IPS-18a (cell line): ENCODE measurements around the gene PIP5K1B.

Experiments
- H3K27ac ChIP-seq: one replicate; pipeline ENCODE4 v1.5.1; 2013; ENCODE audit warnings: low read length
- H3K27me3 ChIP-seq: one replicate; pipeline ENCODE4 v1.6.1; 2013; ENCODE audit warnings: mild to moderate bottlenecking, low read length; ENCODE audit not compliant: control insufficient read depth, insufficient read depth
- H3K36me3 ChIP-seq: one replicate; pipeline ENCODE4 v1.6.1; 2013; ENCODE audit warnings: low read depth, low read length; ENCODE audit not compliant: control insufficient read depth
- H3K4me1 ChIP-seq: one replicate; pipeline ENCODE4 v1.6.1; 2013; ENCODE audit warnings: low read depth, low read length; ENCODE audit not compliant: control insufficient read depth
- H3K4me3 ChIP-seq: one replicate; pipeline ENCODE4 v1.5.1; 2013; ENCODE audit warnings: low read length
- H3K9ac ChIP-seq: one replicate; pipeline ENCODE4 v1.6.1; 2013; ENCODE audit warnings: mild to moderate bottlenecking, low read length, moderate library complexity
- H3K9me3 ChIP-seq: one replicate; pipeline ENCODE4 v1.6.1; 2013; ENCODE audit warnings: low read depth, low read length; ENCODE audit not compliant: control insufficient read depth

PIP5K1B gene

DNA sequence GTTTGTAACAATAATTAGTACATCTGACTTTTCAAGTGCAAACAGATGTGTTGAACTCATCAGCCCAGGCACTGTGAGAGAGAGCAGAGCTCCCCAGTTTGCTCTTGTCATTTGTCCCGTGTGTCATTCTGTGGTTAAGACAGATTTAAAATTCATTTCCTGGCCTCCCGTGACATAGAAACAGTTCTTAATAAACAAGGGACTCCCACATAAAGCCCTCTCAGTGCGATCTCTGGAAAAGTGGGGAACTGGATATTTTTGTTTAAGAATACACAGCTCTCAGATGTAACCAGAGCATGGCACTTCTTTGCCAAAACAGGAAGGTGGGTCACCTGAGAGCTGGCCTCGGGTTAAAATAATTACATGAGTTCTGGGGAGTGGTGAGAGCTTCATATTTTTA lies 250.3 kb downstream of the PIP5K1B start:
- no peak overlapping the region for H3K4me3 ChIP-seq
- H3K27ac ChIP-seq, result no peak overlapping the region
- H3K9me3 ChIP-seq, result no peaks in the 10 kb centered on the region
- H3K9ac ChIP-seq, result no peak overlapping the region
- H3K27me3 ChIP-seq, result no peaks in the 10 kb centered on the region
- H3K4me1 ChIP-seq, result peaks cover 18% of the 10 kb centered on the region
- no peaks in the 10 kb centered on the region for H3K36me3 ChIP-seq

DNA sequence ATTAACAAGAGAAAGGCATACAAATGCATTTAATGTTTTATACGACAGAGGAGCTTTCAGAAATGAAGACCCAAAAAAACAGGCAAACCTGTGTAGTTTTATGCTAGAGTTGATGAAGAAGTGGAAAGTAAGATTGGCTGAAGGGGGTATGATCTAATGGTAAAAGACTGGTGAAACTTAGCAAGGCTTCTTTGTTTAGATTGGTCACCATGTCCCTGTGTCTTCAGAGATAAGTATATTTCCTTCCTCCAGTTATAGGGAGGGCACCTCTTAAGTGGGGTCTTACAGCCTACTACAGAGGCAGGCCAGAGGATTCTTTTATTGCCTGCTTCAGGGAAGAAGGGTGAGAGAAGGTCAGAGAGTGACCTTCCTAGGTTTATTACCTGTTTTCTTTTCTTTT lies 252.4 kb downstream of the PIP5K1B start:
- Histone ChIP-seq H3K4me3 (no peak overlapping the region), H3K27ac (no peak overlapping the region), H3K9ac (no peak overlapping the region), H3K4me1 (no peaks in the 10 kb centered on the region), H3K36me3 (no peaks in the 10 kb centered on the region), H3K27me3 (no peaks in the 10 kb centered on the region), H3K9me3 (no peaks in the 10 kb centered on the region)

DNA sequence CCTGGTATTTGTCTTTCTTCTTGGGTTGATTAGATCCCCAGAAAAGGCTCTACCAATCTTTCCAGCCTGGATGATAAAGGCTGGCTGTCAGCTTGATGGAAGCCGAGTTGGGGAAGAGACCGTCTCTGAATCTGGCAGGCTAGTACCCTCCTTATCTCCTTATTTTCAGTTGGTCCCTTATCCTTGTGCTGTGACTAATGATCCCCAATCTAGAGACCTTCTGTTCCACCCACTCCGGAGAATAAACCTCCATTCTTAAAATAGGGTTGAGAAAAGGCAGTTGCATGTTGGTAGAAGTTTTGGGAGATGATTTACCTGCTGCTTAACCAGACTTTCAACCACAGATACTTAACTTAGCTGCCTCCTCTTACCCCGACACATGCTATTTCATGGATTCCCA lies 256.5 kb downstream of the PIP5K1B start:
- H3K36me3 ChIP-seq, result no peaks in the 10 kb centered on the region
- no peak overlapping the region for H3K4me3 ChIP-seq
- no peaks in the 10 kb centered on the region for H3K9me3 ChIP-seq
- H3K27me3 ChIP-seq, result no peaks in the 10 kb centered on the region
- no peak overlapping the region for H3K9ac ChIP-seq
- H3K4me1 ChIP-seq, result no peaks in the 10 kb centered on the region
- H3K27ac ChIP-seq, result no peak overlapping the region

DNA sequence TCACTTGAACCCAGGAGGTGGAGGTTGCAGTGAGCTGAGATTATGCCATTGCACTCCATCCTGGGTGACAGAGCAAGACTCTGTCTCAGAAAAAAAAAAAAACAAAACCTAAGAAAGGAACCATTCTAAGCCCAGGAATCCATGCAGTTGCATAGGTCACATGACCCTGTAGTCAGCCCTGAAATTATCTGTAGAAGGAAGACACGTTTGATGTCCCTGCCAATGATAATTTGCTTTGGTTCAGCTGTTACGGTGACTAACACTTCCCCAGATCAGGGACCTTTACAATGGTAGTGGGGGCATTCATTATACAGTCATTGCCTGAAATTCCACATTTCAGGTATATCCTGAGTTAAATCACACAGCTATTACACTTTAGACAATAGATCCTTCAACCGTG lies 258.4 kb downstream of the PIP5K1B start:
- H3K9ac ChIP-seq, result no peak overlapping the region
- H3K9me3 ChIP-seq, result no peaks in the 10 kb centered on the region
- H3K4me1 ChIP-seq, result no peaks in the 10 kb centered on the region
- no peaks in the 10 kb centered on the region for H3K27me3 ChIP-seq
- no peaks in the 10 kb centered on the region for H3K36me3 ChIP-seq
- no peak overlapping the region for H3K4me3 ChIP-seq
- H3K27ac ChIP-seq, result no peak overlapping the region

DNA sequence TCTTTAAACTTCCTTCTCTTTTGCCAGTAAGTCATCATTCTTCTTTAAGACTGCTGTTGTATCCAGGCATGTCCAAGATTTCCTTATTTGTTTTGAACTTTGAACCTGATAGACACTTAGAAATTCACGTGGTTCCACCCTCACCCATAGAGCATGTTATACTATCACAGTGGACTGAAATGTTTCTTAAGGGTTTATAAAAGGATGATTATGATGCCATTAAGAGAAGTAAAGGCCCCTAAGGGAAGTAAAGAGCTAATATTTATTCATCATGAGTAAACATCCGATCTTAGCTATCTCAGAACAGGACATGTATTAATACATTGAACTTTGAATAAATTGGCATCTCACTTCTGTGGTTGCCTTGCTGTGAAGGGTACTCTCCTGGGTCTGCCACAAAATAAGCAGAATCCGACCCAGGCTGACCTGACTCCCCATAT lies 259.1 kb downstream of the PIP5K1B start:
- no peaks in the 10 kb centered on the region for H3K36me3 ChIP-seq
- no peaks in the 10 kb centered on the region for H3K9me3 ChIP-seq
- H3K27me3 ChIP-seq, result no peaks in the 10 kb centered on the region
- H3K27ac ChIP-seq, result no peak overlapping the region
- H3K4me3 ChIP-seq, result no peak overlapping the region
- no peaks in the 10 kb centered on the region for H3K4me1 ChIP-seq
- H3K9ac ChIP-seq, result no peak overlapping the region

DNA sequence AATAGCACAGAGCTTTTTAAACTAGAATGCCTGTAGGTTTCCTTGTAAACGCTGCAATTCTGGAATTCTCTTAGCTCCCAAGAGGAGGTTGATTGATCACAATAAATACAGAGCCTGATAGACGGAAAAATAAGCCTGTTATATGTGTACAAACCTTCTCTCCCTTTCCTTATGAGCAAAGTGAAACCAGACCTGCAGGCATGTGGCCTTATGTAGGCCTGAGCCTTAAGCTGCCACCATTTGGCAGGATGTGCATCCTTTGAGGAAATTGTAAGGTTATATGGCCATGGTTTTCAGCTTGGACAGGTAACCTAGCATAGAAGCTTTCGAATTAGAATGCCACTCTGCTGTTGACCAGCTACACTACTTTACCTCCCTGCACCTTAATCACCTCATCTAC lies 259.7 kb downstream of the PIP5K1B start:
- Histone ChIP-seq H3K27ac (no peak overlapping the region), H3K9me3 (no peaks in the 10 kb centered on the region), H3K9ac (no peak overlapping the region), H3K4me1 (no peaks in the 10 kb centered on the region), H3K4me3 (no peak overlapping the region), H3K36me3 (no peaks in the 10 kb centered on the region), H3K27me3 (no peaks in the 10 kb centered on the region)

DNA sequence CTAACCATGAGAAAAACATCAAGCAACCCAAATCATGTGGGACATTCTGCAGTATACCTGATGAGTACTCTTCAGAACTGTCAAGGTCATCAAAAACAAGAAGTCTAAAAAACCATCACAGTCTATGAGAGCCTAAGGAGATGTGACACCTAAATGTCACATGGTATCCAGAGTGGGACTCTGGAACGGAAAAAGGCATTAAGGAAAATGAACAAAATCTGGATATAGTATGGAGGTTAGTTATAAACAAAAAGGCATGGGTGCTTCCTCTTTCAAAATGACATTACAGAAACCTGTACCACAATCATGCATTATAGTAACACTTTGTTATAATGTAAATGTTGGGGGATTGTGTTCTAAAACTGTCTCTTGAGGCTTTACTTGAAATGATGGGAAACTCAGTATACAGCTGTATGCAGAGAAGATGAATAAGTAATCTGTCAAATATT lies 261.5 kb downstream of the PIP5K1B start:
- Histone ChIP-seq H3K9me3 (no peaks in the 10 kb centered on the region), H3K4me1 (no peaks in the 10 kb centered on the region)

DNA sequence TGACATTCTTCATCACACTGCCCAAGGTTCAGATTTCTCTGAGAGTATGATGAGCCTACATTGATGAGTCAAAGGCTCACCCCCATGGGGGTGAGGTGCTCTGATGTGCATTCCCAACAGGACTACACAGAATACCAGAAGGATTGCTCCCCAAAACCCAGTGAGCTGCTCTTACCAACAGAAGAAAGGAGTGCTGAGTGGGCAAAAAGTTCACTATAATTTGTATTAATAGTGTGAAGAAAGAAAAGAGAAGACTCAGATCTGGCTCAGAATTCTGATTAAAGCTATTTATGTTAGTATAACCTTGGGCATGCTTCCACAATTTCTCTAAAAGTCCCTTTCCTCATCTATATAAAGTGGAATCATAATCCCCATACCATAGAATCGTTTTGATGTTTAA lies 262.8 kb downstream of the PIP5K1B start:
- H3K27ac ChIP-seq, result no peak overlapping the region
- H3K27me3 ChIP-seq, result no peaks in the 10 kb centered on the region
- no peaks in the 10 kb centered on the region for H3K4me1 ChIP-seq
- no peaks in the 10 kb centered on the region for H3K9me3 ChIP-seq
- no peak overlapping the region for H3K9ac ChIP-seq
- no peaks in the 10 kb centered on the region for H3K36me3 ChIP-seq
- no peak overlapping the region for H3K4me3 ChIP-seq

More for the DNA sequence above, 261.5 kb downstream of the PIP5K1B start:
- Histone ChIP-seq H3K27me3 (no peaks in the 10 kb centered on the region), H3K9ac (no peak overlapping the region), H3K27ac (no peak overlapping the region), H3K36me3 (no peaks in the 10 kb centered on the region), H3K4me3 (no peak overlapping the region)

DNA sequence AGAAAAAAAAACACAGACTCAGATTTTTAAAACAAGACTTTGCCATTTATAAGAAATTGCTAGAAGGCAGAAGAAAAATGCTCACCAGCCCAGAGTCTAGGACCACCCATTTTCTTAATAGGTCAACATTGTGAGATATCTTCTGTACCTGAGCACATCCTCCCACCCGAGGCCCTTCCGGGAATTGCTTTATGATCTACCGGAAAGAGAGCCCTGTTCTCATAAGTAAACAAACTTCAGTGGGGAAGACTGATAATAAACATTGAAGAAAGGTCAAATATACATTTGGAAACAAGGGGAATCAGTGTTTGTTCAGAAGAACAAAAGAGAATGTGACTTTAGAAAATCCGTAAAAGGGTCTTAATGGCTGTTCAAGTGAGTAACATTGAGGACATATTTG lies 264.5 kb downstream of the PIP5K1B start:
- H3K36me3 ChIP-seq, result no peaks in the 10 kb centered on the region
- H3K27me3 ChIP-seq, result no peaks in the 10 kb centered on the region
- H3K4me3 ChIP-seq, result no peak overlapping the region
- H3K27ac ChIP-seq, result no peak overlapping the region
- no peaks in the 10 kb centered on the region for H3K4me1 ChIP-seq
- H3K9me3 ChIP-seq, result no peaks in the 10 kb centered on the region
- no peak overlapping the region for H3K9ac ChIP-seq

DNA sequence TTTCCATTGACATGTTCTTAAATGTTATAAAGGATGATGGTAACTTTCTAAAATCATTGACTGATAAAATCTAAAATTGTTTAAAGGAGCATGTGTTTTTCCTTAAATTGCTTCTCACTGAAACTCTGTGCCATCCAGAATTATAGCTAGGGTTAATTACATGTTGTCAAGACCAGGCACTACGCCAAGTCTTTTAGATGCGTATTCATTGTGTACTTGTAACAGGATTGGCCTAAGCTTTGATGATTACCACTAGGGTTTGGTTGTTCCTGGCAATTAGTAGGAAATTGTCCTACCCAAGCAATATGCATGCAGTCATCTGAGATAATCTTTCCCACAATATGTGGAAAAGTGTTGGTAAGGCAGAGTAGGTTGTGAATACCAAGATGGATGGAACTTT lies 265.1 kb downstream of the PIP5K1B start:
- Histone ChIP-seq H3K27me3 (no peaks in the 10 kb centered on the region), H3K27ac (no peak overlapping the region)

DNA sequence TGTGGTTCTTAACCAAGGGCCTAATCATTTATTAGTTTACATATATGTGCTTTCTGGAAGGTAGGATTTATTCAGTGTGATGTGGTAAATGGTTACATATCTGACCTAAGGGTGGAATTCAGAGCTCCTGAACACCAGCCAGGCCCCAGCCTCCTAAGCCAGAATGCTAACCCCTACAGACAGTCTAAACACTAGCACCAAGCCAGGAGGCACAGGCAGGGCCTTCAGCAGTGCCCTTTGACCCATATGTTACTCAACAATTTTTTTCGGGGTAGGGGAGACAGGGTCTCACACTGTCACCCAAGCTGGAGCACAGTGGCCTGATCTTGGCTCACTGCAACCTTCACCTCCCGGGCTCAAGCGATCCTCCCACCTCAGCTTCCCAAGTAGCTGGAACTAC lies 268.6 kb downstream of the PIP5K1B start:
- Histone ChIP-seq H3K9me3 (no peaks in the 10 kb centered on the region), H3K27me3 (no peaks in the 10 kb centered on the region), H3K9ac (no peak overlapping the region), H3K27ac (no peak overlapping the region), H3K4me3 (no peak overlapping the region), H3K36me3 (no peaks in the 10 kb centered on the region), H3K4me1 (no peaks in the 10 kb centered on the region)

More for the DNA sequence above, 265.1 kb downstream of the PIP5K1B start:
- H3K36me3 ChIP-seq, result no peaks in the 10 kb centered on the region
- H3K9ac ChIP-seq, result no peak overlapping the region
- no peaks in the 10 kb centered on the region for H3K9me3 ChIP-seq
- H3K4me3 ChIP-seq, result no peak overlapping the region
- H3K4me1 ChIP-seq, result no peaks in the 10 kb centered on the region

DNA sequence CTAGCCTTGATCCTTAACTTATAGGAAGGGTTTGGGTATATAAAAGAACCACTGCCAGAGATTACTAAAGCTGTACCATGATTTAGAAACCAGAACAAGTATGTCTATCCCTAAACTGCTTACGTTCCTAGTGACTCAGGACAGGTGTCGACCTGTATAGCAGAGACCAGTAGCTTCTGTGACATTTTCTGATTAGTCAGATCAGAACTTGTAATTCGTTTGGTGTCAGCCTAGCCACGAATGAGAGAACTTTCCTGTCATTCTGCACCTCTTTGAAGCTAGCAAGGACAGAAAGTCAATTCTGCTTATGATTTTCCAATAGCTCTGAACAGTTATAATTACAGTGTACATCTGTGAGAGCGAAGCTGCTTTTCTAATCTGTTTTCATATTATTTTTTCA lies 269.4 kb downstream of the PIP5K1B start:
- no peak overlapping the region for H3K9ac ChIP-seq
- H3K27me3 ChIP-seq, result no peaks in the 10 kb centered on the region
- no peaks in the 10 kb centered on the region for H3K36me3 ChIP-seq
- H3K4me1 ChIP-seq, result peaks cover 2% of the 10 kb centered on the region
- H3K4me3 ChIP-seq, result no peak overlapping the region
- no peaks in the 10 kb centered on the region for H3K9me3 ChIP-seq
- no peak overlapping the region for H3K27ac ChIP-seq
